HepG2 (cell line): ENCODE data around the gene VCL. TPM values are rescaled to one million over a fixed set of nuclear protein-coding genes. Genes with fewer than 3 reads are reported as not detected.

Source experiments
- ATAC-seq: fragments of 200-7000 bp; cut with Tn5 transposase; 3 replicates; pipeline ENCODE4 v1.9.1; 2020; ENCODE audit warnings: mild to moderate bottlenecking, moderate library complexity
- BruUV-seq: library from RNA; stranded (reverse); fragments of 400-500 nt; replicated peaks from 2 replicates; lab custom pipeline; 2021; lab: Mats Ljungman, UMichigan
- CTCF ChIA-PET: fragments of 300-600 bp; formaldehyde crosslinking; extraction: SDS; loops from one replicate; lab custom pipeline; 2021; ENCODE audit warnings: low total read pairs, inconsistent platforms, low intra/inter-chr PET ratio; lab: Yijun Ruan, JAX
- POLR2A ChIA-PET: fragments of 350-600 bp; sonication (Branson Sonifier 250); formaldehyde crosslinking; loops from one replicate; lab custom pipeline; 2020; ENCODE audit warnings: antibody characterized with exemption, inconsistent platforms; lab: Yijun Ruan, JAX
- DNase-seq: peaks from one replicate; pipeline ENCODE4 v3.0.0-alpha.2; 2015; ENCODE audit warnings: low spot score
- FAIRE-seq: peaks from 3 replicates; lab custom pipeline; 2011; peaks lifted over from hg19 to GRCh38; lab: Jason Lieb, UNC
- H2AFZ ChIP-seq: one replicate; pipeline ENCODE4 v1.6.1; 2011; ENCODE audit warnings: low read length, inconsistent platforms
- H3K27ac ChIP-seq: fragments of 300-600 bp; 3 replicates; pipeline ENCODE4 v1.8.0; 2011; ENCODE audit warnings: mixed run types, mild to moderate bottlenecking, mixed read lengths, low read length, inconsistent platforms; ENCODE audit not compliant: insufficient read depth; ENCODE audit errors: extremely low read length
- H3K27me3 ChIP-seq, 2 experiments: fragments of 200-600 bp in 1 of 2; 2 replicates in 1 of 2; 3 replicates in 1 of 2; pipeline versions ENCODE4 v1.6.0 to v1.8.0; 2011; ENCODE audit warnings: low read length in 2 of 2, mild to moderate bottlenecking in 2 of 2, moderate library complexity in 2 of 2, inconsistent platforms in 1 of 2; ENCODE audit not compliant: insufficient read depth in 2 of 2, control insufficient read depth in 1 of 2
- H3K36me3 ChIP-seq, 2 experiments: fragments of 200-600 bp in 1 of 2; replicated peaks in 1 of 2; 2 replicates in 1 of 2; 3 replicates in 1 of 2; pipeline versions ENCODE4 v1.5.1 to v1.8.0; 2011; ENCODE audit warnings: low read length in 2 of 2, inconsistent platforms in 1 of 2; ENCODE audit not compliant: insufficient read depth in 2 of 2, control insufficient read depth in 1 of 2
- H3K4me1 ChIP-seq: 2 replicates; pipeline ENCODE4 v1.5.1; 2012; ENCODE audit warnings: low read length, inconsistent platforms; ENCODE audit not compliant: insufficient read depth
- H3K4me2 ChIP-seq: 2 replicates; pipeline ENCODE4 v1.6.0; 2011; ENCODE audit warnings: low read depth, low read length, inconsistent platforms
- H3K4me3 ChIP-seq, 3 experiments: fragments of 200-600 bp in 1 of 3; sonication (generic), shearing (Covaris generic) in 1 of 3; replicated peaks in 1 of 3; 2 replicates each; pipeline ENCODE4 v1.5.1; 2011 to 2016; ENCODE audit warnings: low read length in 3 of 3, inconsistent platforms in 2 of 3, low read depth in 2 of 3, mild to moderate bottlenecking in 2 of 3, control low read depth in 1 of 3, mixed read lengths in 1 of 3; ENCODE audit not compliant: insufficient read depth in 1 of 3
- H3K79me2 ChIP-seq: one replicate; pipeline ENCODE4 v1.6.1; 2011; ENCODE audit warnings: low read length, inconsistent platforms; ENCODE audit not compliant: insufficient read depth
- H3K9ac ChIP-seq: 2 replicates; pipeline ENCODE4 v1.6.0; 2011; ENCODE audit warnings: mild to moderate bottlenecking, low read depth, low read length, inconsistent platforms; ENCODE audit not compliant: insufficient read depth
- H3K9me3 ChIP-seq: 2 replicates; pipeline ENCODE4 v1.5.1; 2012; ENCODE audit warnings: mild to moderate bottlenecking, low read length
- H4K20me1 ChIP-seq: 2 replicates; pipeline ENCODE4 v1.6.0; 2011; ENCODE audit warnings: inconsistent platforms, mild to moderate bottlenecking, low read length, moderate library complexity; ENCODE audit not compliant: insufficient read depth
- CBFB ChIP-seq: sonication (generic); formaldehyde crosslinking; IDR thresholded peaks from 2 replicates; pipeline ENCODE4 v1.4.0; 2020; ENCODE audit warnings: missing genetic modification reagents
- JARID2 ChIP-seq: sonication (generic); formaldehyde crosslinking; IDR thresholded peaks from 2 replicates; pipeline ENCODE4 v1.8.1; 2023; ENCODE audit warnings: missing genetic modification reagents, inconsistent platforms; ENCODE audit not compliant: insufficient replicate concordance
- KLF9 ChIP-seq: IDR thresholded peaks from 2 replicates; pipeline ENCODE4 v1.6.1; 2016; ENCODE audit warnings: low read depth
- NCOA1 ChIP-seq: sonication (generic); formaldehyde crosslinking; IDR thresholded peaks from 2 replicates; pipeline ENCODE4 v1.9.0; 2021; ENCODE audit warnings: missing genetic modification reagents
- PAF1 ChIP-seq: IDR thresholded peaks from 2 replicates; pipeline ENCODE4 v1.6.1; 2016; ENCODE audit warnings: missing genetic modification reagents, missing compliant biosample characterization
- PHF8 ChIP-seq: sonication (generic); formaldehyde crosslinking; IDR thresholded peaks from 2 replicates; pipeline ENCODE4 v1.5.0; 2020; ENCODE audit warnings: missing genetic modification reagents
- REPIN1 ChIP-seq: sonication (generic); formaldehyde crosslinking; IDR thresholded peaks from 2 replicates; pipeline ENCODE4 v1.8.0; 2022; ENCODE audit warnings: missing genetic modification reagents, low read depth, mild to moderate bottlenecking, borderline replicate concordance
- RFX5 ChIP-seq: IDR thresholded peaks from 2 replicates; pipeline ENCODE4 v1.6.1; 2011; ENCODE audit warnings: low read depth, low read length, improper control_type of control experiment
- SMARCC2 ChIP-seq: fragments of 450-650 bp; IDR thresholded peaks from 2 replicates; pipeline ENCODE4 v1.6.1; 2017; ENCODE audit warnings: antibody characterized with exemption, mild to moderate bottlenecking
- SNAI1 ChIP-seq: sonication (generic); formaldehyde crosslinking; IDR thresholded peaks from 2 replicates; pipeline ENCODE4 v1.5.0; 2020; ENCODE audit warnings: mild to moderate bottlenecking, missing genetic modification reagents, borderline replicate concordance
- ZNF530 ChIP-seq: sonication (generic); formaldehyde crosslinking; IDR thresholded peaks from 2 replicates; pipeline ENCODE4 v1.5.0; 2020; ENCODE audit warnings: low read depth, mild to moderate bottlenecking, missing genetic modification reagents
- ZNF772 ChIP-seq: sonication (generic); formaldehyde crosslinking; IDR thresholded peaks from 2 replicates; pipeline ENCODE4 v1.5.0; 2020; ENCODE audit warnings: mild to moderate bottlenecking, missing genetic modification reagents
- ZNF891 ChIP-seq: sonication (generic); formaldehyde crosslinking; IDR thresholded peaks from 2 replicates; pipeline ENCODE4 v1.5.0; 2020; ENCODE audit warnings: mild to moderate bottlenecking, missing genetic modification reagents
- WGBS: methylation state at CpG from one replicate; pipeline ENCODE4 v1.1.6; 2017; ENCODE audit warnings: low lambda C conversion rate; 5-methylcytosine and 5-hydroxymethylcytosine counted together
- in situ Hi-C: cut with HindIII; loops from 2 replicates; pipeline ENCODE4 v1.10.0; 2017; ENCODE audit warnings: low pct_unique_long_range_greater_than_20kb; ENCODE audit not compliant: extremely low pct_ligation_motif_present
- intact Hi-C: fragments of 100-400 bp; cut with micrococcal nuclease; formaldehyde crosslinking; loops from one replicate; pipeline ENCODE4 v1.10.0; 2022; ENCODE audit not compliant: unreplicated experiment
- polyA plus RNA-seq, 8 experiments: library from polyadenylated mRNA; depleted of rRNA in 3 of 8; stranded (reverse) in 7 of 8; unstranded in 1 of 8; fragments of >200 nt; fragmentation: Illumina TruSeq in 4 of 8; extraction: Trizol in 4 of 8; gene quantifications; 2 replicates each; pipeline versions ENCODE4 v1.2.1 to v1.2.3, GENCODE V29; 2011 to 2016; ENCODE audit warnings: low read depth in 4 of 8, missing spikeins in 1 of 8, mixed read lengths in 1 of 8; ENCODE audit not compliant: insufficient read depth in 1 of 8
- total RNA-seq, 5 experiments: library from RNA; depleted of rRNA; stranded (reverse); fragments of >200 nt; fragmentation: Illumina TruSeq; extraction: Trizol; gene quantifications; 2 replicates each; pipeline ENCODE4 v1.2.3, GENCODE V29; 2016; ENCODE audit warnings: low read depth in 1 of 5

Gene VCL
- total and polyA plus RNA-seq, 2 of the 13 experiments (the other 11 are each of a cell fraction or from before 2014, with no cell fraction given) = 17.3 to 26.9 TPM

DNA sequence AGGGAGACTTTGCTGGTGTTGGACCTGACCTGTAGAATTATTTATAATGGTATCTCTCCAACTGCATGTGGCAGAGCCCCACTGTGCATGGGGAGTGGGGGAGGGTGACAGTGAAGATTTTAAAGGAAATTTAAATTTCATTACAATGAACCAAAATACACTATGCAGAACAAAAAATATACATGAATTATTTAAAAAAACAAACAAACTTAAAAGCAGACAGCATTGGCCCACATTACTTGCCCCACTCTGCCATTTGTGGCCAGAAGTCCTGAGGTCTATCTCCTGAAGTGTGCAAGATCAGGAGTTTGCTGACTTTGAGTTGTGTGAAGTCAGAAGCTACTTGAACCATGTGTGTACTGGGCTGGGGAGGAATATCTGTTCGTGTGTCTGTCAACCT is 112.2 kb downstream of the VCL start:
- H3K4me1 ChIP-seq = no peaks in the 10 kb centered on the region
- BruUV-seq = no TSS peak
- H3K9me3 ChIP-seq = no peaks in the 10 kb centered on the region
- no peak for DNase-seq
- H3K79me2 ChIP-seq = no peaks in the 10 kb centered on the region
- peaks cover 27 to 88% of the 10 kb centered on the region in 2 experiments for H3K36me3 ChIP-seq
- no peak overlapping the region for H3K9ac ChIP-seq
- intact Hi-C loops = no loop called here
- in situ Hi-C loops = no loop called here
- no peaks in the 10 kb centered on the region for H3K27me3 ChIP-seq
- ChIA-PET CTCF (no interaction called here), POLR2A (no interaction called here)
- FAIRE-seq = no peak
- WGBS = 80% methylated on average over 1 of the region's 1 CpG
- TF ChIP-seq RFX5 (no peak), KLF9 (CRISPR knock-in tag) (no peak)
- ATAC-seq = no peak
- no peak overlapping the region for H2AFZ ChIP-seq
- H3K4me2 ChIP-seq = no peak overlapping the region
- no peaks in the 10 kb centered on the region for H4K20me1 ChIP-seq
- no peak overlapping the region for H3K4me3 ChIP-seq
- no peak overlapping the region for H3K27ac ChIP-seq

DNA sequence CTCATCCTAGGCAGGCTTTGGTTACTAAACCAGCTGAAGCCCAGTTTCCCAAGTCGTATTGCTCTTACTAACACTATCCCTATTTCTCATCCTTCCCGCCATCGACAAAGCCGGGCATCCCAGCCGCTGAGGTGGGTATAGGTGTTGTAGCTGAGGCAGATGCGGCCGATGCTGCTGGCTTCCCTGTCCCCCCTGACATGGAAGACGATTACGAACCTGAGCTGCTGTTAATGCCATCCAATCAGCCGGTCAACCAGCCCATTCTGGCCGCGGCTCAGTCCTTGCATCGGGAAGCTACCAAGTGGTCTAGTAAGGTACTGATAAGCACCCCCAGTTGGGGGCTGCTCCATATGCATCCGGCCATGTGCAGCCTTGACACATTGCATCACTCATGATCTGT is 113.9 kb downstream of the VCL start:
- POLR2A ChIA-PET = no interaction called here
- no peak for TF ChIP-seq ZNF772
- TF ChIP-seq ZNF891 = no peak
- TF ChIP-seq PHF8 = no peak
- no peak for TF ChIP-seq CBFB (CRISPR knock-in tag)
- TF ChIP-seq NCOA1 (CRISPR knock-in tag) = no peak
- TF ChIP-seq PAF1 = no peak
- no peak for TF ChIP-seq SMARCC2
- no peak for TF ChIP-seq SNAI1
- no peak for TF ChIP-seq ZNF530 (CRISPR knock-in tag)
- no peak for TF ChIP-seq JARID2 (CRISPR knock-in tag)
- no peak for TF ChIP-seq REPIN1

More for the DNA sequence above, 113.9 kb downstream of the VCL start:
- ATAC-seq (no peak), DNase-seq (no peak), FAIRE-seq (no peak)
- no peak overlapping the region for H3K4me2 ChIP-seq
- in situ Hi-C loops (no loop called here), intact Hi-C loops (no loop called here)
- no peaks in the 10 kb centered on the region for H4K20me1 ChIP-seq
- CTCF ChIA-PET = no interaction called here
- no peaks in the 10 kb centered on the region for H3K79me2 ChIP-seq
- H3K9me3 ChIP-seq = no peaks in the 10 kb centered on the region
- no peaks in the 10 kb centered on the region for H3K4me1 ChIP-seq
- WGBS = 98% methylated on average over 12 of the region's 14 CpGs
- H3K27ac ChIP-seq = no peak overlapping the region
- H3K9ac ChIP-seq = no peak overlapping the region
- H2AFZ ChIP-seq = no peak overlapping the region
- H3K36me3 ChIP-seq = peaks cover 26 to 88% of the 10 kb centered on the region in 2 experiments
- H3K27me3 ChIP-seq = no peaks in the 10 kb centered on the region
- no TSS peak for BruUV-seq
- no peak overlapping the region for H3K4me3 ChIP-seq
